OCI-LY7 (cell line): Measurements from ENCODE around the gene OXA1L. TPM values are rescaled to one million over a fixed set of nuclear protein-coding genes. Genes with fewer than 3 reads are reported as not detected.
"Not testable (repeated sequence)": the region's sequence is repeated elsewhere in the genome, so short reads cannot be mapped to it uniquely, and the experiment has no call there.

Source experiments
- BruUV-seq: library from RNA; stranded (reverse); fragments of 400-500 nt; replicated peaks from 2 replicates; lab custom pipeline; 2021; lab: Mats Ljungman, UMichigan
- CTCF ChIA-PET: fragments of 300-600 bp; sonication (Branson Sonifier 250); formaldehyde crosslinking; loops from one replicate; lab custom pipeline; 2022; ENCODE audit warnings: antibody characterized with exemption; ENCODE audit not compliant: unreplicated experiment; lab: Charles Lee
- POLR2A ChIA-PET: fragments of 300-600 bp; sonication (Branson Sonifier 250); formaldehyde crosslinking; loops from one replicate; lab custom pipeline; 2022; ENCODE audit warnings: antibody characterized with exemption; lab: Charles Lee
- DNase-seq: peaks from one replicate; pipeline ENCODE4 v3.0.0-alpha.2; 2015; ENCODE audit warnings: low spot score
- H2AFZ ChIP-seq: fragments of 200-600 bp; sonication (generic), shearing (Covaris generic); 2 replicates; pipeline ENCODE4 v1.6.1; 2014; ENCODE audit warnings: mild to moderate bottlenecking, antibody characterized with exemption, low read length, moderate library complexity
- H3K27ac ChIP-seq: fragments of 200-600 bp; sonication (generic); 2 replicates; pipeline ENCODE4 v1.5.1; 2014; ENCODE audit warnings: mixed run types, low read depth, mild to moderate bottlenecking, moderate library complexity, low read length, inconsistent platforms; ENCODE audit not compliant: poor library complexity, severe bottlenecking
- H3K36me3 ChIP-seq: fragments of 200-600 bp; sonication (generic); 2 replicates; pipeline ENCODE4 v1.6.1; 2014; ENCODE audit warnings: mild to moderate bottlenecking, antibody characterized with exemption, low read length, moderate library complexity, mixed read lengths; ENCODE audit not compliant: insufficient read depth
- H3K4me1 ChIP-seq: fragments of 200-600 bp; sonication (generic); 2 replicates; pipeline ENCODE4 v1.5.1; 2014; ENCODE audit warnings: mild to moderate bottlenecking, low read length; ENCODE audit not compliant: insufficient read depth, poor library complexity, severe bottlenecking
- H3K4me2 ChIP-seq: fragments of 200-600 bp; sonication (generic); 2 replicates; pipeline ENCODE4 v1.6.1; 2014; ENCODE audit warnings: mild to moderate bottlenecking, low read length
- H3K4me3 ChIP-seq: fragments of 200-600 bp; sonication (generic); 2 replicates; pipeline ENCODE4 v1.5.1; 2014; ENCODE audit warnings: mild to moderate bottlenecking, low read depth, low read length; ENCODE audit not compliant: poor library complexity, severe bottlenecking
- H3K79me2 ChIP-seq: fragments of 200-600 bp; sonication (generic); 2 replicates; pipeline ENCODE4 v1.6.1; 2016; ENCODE audit warnings: low read depth, mild to moderate bottlenecking, low read length, moderate library complexity, mixed read lengths; ENCODE audit not compliant: insufficient read depth
- H3K9me2 ChIP-seq: fragments of 200-600 bp; sonication (generic); 2 replicates; pipeline ENCODE4 v1.6.1; 2016; ENCODE audit warnings: mild to moderate bottlenecking, low read length, mixed read lengths; ENCODE audit not compliant: insufficient read depth
- H3K9me3 ChIP-seq: fragments of 200-600 bp; sonication (generic); 2 replicates; pipeline ENCODE4 v1.6.1; 2014; ENCODE audit warnings: mild to moderate bottlenecking, mixed run types, low read length, mixed read lengths
- H4K20me1 ChIP-seq: fragments of 200-600 bp; sonication (generic); 2 replicates; pipeline ENCODE4 v1.6.1; 2014; ENCODE audit warnings: mild to moderate bottlenecking, antibody characterized with exemption, low read length, moderate library complexity, mixed read lengths; ENCODE audit not compliant: insufficient read depth
- EZH2phosphoT487 ChIP-seq: fragments of 200-600 bp; sonication (generic); IDR thresholded peaks from 2 replicates; pipeline ENCODE4 v1.6.1; 2018; ENCODE audit warnings: low read depth, borderline replicate concordance, mild to moderate bottlenecking, mixed run types, antibody characterized with exemption, low read length, moderate library complexity, mixed read lengths
- intact Hi-C: fragments of 100-400 bp; cut with micrococcal nuclease; formaldehyde crosslinking; loops from one replicate; pipeline ENCODE4 v1.10.0; 2022; ENCODE audit not compliant: unreplicated experiment
- total RNA-seq, 2 experiments: library from RNA; depleted of rRNA in 1 of 2; stranded (reverse); fragments of >200 nt in 1 of 2; shearing (Covaris generic) in 1 of 2; gene quantifications; 2 replicates each; pipeline ENCODE4 v1.2.3, GENCODE V29; 2014 to 2022
- TF ChIP-seq, protein P1 (sequence below): fragments of 200-600 bp; sonication (generic); conservative IDR thresholded peaks from 2 replicates; pipeline ENCODE4 v1.5.1; 2014; ENCODE audit warnings: mild to moderate bottlenecking, antibody characterized with exemption, low read length, moderate library complexity, mixed read lengths

The OXA1L gene
- total RNA-seq, 2 experiments from 2014 or later, result 141 to 153 TPM

DNA sequence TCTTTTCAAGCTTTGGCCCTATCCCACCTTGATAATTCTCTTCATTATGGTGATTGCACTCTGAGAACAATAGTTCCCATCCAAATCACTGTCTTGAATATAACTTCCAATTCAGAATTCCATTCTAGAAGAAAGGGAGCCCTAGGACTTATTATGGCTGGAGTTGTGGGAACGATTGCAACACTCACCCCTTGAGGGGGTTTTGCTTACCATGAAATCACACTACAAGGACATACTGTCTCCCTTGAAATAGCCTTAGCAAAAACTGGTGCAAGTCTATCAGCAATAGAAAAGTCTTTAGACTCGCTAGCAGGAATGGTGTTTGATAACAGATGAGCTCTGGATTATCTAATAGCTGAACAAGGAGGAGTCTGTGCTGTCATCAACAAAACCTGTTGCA lies 31.4 kb upstream of the OXA1L start:
- Histone ChIP-seq H3K27ac (no peak overlapping the region), H3K4me1 (no peaks in the 10 kb centered on the region), H3K4me3 (no peak overlapping the region), H3K9me3 (peaks cover 4% of the 10 kb centered on the region; the same call in 1 of the 2 replicates), H2AFZ (no peak overlapping the region), H3K79me2 (no peaks in the 10 kb centered on the region), H4K20me1 (no peaks in the 10 kb centered on the region), H3K36me3 (no peaks in the 10 kb centered on the region), H3K9me2 (no peaks in the 10 kb centered on the region), H3K4me2 (no peak overlapping the region)
- intact Hi-C loops, result no loop called here
- ChIA-PET POLR2A (no interaction called here), CTCF (no interaction called here)
- no peak for DNase-seq
- TF ChIP-seq, protein P1, sequence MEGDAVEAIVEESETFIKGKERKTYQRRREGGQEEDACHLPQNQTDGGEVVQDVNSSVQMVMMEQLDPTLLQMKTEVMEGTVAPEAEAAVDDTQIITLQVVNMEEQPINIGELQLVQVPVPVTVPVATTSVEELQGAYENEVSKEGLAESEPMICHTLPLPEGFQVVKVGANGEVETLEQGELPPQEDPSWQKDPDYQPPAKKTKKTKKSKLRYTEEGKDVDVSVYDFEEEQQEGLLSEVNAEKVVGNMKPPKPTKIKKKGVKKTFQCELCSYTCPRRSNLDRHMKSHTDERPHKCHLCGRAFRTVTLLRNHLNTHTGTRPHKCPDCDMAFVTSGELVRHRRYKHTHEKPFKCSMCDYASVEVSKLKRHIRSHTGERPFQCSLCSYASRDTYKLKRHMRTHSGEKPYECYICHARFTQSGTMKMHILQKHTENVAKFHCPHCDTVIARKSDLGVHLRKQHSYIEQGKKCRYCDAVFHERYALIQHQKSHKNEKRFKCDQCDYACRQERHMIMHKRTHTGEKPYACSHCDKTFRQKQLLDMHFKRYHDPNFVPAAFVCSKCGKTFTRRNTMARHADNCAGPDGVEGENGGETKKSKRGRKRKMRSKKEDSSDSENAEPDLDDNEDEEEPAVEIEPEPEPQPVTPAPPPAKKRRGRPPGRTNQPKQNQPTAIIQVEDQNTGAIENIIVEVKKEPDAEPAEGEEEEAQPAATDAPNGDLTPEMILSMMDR, result no peak
- TF ChIP-seq EZH2phosphoT487, result no peak
- BruUV-seq, result no TSS peak

DNA sequence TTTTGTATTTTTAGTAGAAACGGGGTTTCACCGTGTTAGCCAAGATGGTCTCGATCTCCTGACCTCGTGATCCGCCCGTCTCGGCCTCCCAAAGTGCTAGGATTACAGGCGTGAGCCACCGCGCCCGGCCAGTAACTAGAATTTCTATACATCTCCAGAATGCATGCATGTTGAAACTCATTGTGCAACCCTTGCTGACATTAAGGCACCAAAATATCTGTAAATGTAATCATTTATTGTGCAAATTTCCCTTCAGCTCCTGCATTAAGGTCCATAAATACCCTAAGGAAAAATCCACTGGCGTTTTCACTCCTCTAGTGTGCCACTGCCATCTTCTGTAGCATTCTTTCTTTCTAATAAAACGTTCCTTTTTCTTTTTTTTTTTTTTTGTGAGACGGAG lies 30.1 kb upstream of the OXA1L start:
- POLR2A ChIA-PET, DNase-seq, H3K4me2 ChIP-seq, H3K79me2 ChIP-seq, H4K20me1 ChIP-seq, H3K36me3 ChIP-seq, intact Hi-C loops, H3K9me2 ChIP-seq, H3K9me3 ChIP-seq, H3K4me1 ChIP-seq, H3K4me3 ChIP-seq, BruUV-seq, CTCF ChIA-PET, H2AFZ ChIP-seq, H3K27ac ChIP-seq: not testable (repeated sequence)

GRCh38 chr14:22737052-22737451 lies 29.4 kb upstream of the OXA1L start:
- no peaks in the 10 kb centered on the region for H3K4me1 ChIP-seq
- H4K20me1 ChIP-seq, result no peaks in the 10 kb centered on the region
- H3K36me3 ChIP-seq, result no peaks in the 10 kb centered on the region
- H3K9me3 ChIP-seq, result peaks cover 4% of the 10 kb centered on the region; the same call in 1 of the 2 replicates
- BruUV-seq, result no TSS peak
- H3K4me3 ChIP-seq, result no peak overlapping the region
- CTCF ChIA-PET, result no interaction called here
- H3K79me2 ChIP-seq, result no peaks in the 10 kb centered on the region
- no peaks in the 10 kb centered on the region for H3K9me2 ChIP-seq
- H3K4me2 ChIP-seq, result no peak overlapping the region
- no peak overlapping the region for H3K27ac ChIP-seq
- H2AFZ ChIP-seq, result no peak overlapping the region
- POLR2A ChIA-PET, result no interaction called here
- intact Hi-C loops, result no loop called here
- DNase-seq, result no peak
- no peak for TF ChIP-seq EZH2phosphoT487
- TF ChIP-seq, protein P1, result no peak
